Epidermal melanocyte (primary cell): ENCODE measurements around the gene ZW10.
"Not testable (repeated sequence)": the region's sequence is repeated elsewhere in the genome, so short reads cannot be mapped to it uniquely, and the experiment has no call there.

Source experiments
- DNase-seq: peaks from one replicate; pipeline ENCODE4 v3.0.0; 2011; ENCODE audit warnings: low spot score; ENCODE audit not compliant: insufficient read length

The ZW10 gene, protein sequence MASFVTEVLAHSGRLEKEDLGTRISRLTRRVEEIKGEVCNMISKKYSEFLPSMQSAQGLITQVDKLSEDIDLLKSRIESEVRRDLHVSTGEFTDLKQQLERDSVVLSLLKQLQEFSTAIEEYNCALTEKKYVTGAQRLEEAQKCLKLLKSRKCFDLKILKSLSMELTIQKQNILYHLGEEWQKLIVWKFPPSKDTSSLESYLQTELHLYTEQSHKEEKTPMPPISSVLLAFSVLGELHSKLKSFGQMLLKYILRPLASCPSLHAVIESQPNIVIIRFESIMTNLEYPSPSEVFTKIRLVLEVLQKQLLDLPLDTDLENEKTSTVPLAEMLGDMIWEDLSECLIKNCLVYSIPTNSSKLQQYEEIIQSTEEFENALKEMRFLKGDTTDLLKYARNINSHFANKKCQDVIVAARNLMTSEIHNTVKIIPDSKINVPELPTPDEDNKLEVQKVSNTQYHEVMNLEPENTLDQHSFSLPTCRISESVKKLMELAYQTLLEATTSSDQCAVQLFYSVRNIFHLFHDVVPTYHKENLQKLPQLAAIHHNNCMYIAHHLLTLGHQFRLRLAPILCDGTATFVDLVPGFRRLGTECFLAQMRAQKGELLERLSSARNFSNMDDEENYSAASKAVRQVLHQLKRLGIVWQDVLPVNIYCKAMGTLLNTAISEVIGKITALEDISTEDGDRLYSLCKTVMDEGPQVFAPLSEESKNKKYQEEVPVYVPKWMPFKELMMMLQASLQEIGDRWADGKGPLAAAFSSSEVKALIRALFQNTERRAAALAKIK

DNA sequence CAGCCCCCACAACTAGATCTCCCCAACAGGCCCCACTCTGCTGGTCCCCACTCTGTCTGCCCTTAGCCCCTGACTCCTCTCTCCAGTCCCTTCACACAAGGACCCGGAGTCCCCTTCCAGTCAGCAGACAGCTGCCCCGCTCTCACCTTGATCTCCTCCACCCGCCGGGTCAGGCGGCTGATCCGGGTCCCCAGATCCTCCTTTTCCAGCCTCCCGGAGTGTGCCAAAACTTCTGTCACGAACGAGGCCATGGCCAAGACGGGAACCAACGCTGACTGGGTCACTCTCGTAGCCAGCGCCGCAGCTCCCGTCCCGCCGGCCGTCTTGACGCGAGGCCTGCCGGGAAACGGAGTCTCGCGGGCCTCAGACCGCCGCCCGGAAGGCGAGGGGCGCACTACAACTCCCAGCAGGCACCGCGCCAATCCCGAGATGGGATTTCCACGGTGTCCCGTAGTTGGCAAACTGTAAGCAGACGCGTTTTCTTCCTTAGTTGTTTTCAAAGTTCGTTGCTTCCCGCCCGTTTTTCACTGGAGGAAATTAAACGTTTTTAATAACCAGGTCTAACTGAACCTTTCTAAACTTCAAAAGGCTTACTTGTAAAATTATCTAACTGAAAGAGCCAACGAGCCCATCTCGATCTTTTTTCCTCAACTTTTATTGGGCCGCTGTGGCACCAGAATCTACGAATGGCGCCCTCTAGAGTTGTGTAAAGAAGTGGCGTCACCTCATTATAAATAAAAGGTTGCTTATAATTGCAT lies at the start of gene ZW10:
Gene ZW10, minus strand, starts transcription at position 277 of the 758 bp plus-strand sequence. Its CDS starts 26 bp downstream, at position 251.
- DNase-seq, result peak; percentile 75

DNA sequence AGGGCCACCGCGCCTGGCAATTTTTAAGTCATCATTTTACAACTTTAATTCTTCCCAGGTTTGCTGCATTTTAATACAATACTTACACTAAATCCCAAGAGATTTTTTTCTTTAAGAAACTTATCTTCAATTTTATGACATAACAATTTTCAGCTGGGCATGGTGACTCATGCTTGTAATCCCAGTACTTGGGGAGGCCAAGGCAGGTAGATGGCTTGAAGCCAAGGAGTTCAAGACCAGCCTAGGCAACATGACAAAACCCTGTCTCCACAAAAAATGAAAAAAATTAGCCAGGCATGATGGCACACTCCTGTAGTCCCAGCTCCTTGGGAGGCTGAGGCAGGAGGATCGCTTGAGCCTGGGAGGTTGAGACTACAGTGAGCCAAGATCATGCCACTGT lies 44.9 kb upstream of the ZW10 start:
- DNase-seq, result no peak

DNA sequence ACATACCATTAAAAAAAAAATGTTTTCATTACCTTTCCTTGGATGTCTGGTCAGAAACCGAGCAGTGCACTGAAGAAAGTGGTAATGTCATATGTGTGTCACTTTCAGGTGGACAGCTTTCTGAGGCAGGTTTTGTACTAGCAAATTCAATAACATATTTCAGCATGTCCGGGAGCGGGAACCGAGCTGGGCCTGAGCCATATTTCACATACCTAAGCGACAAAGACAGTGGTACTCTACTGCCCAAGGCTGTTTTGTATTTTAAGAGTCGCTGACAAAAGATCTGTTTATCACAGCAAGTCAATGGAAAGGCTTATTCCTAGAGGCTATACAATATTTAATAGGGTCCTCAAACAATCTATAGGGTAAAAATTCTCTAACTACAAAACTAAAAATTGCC lies 44.1 kb upstream of the ZW10 start:
- DNase-seq, result no peak

DNA sequence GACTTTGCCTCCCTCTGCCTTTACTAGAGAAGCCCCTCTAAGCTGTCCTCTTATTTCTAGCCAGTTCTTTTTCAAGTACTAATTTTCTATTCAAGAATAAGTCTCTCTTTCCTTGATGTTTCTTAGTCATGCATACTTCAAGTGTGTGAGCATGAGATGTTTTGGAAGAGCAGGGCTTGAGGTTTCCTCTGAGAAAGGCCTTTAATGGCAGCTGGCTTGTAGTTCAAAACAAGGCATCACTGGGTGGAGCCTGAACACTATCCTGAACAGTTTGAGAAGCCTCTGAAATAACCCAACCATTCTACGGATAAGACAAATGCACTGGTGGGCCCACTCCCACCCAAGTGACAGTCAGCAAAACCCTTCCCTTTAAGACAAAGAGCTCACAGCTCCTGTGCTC lies 43.7 kb upstream of the ZW10 start:
- no peak for DNase-seq

DNA sequence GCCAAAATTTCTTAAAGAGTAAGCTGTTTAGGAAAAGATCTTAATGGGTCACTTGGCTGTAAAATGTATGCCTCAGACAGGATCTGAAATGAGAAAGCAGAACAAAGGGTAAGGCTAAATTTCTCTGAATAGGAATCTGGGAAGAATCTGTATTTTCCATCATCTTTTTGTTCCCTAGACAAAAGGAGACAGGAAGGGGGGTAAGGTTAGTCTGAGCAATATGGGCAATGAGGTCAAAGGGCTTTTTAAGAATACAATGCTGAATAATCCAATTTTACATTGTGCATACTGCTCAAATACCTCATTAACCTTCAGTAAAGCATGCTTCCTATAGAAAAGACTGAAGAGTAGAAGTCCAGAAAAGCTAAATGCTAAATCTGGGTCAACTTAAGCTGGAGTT lies 40.7 kb upstream of the ZW10 start:
- no peak for DNase-seq

DNA sequence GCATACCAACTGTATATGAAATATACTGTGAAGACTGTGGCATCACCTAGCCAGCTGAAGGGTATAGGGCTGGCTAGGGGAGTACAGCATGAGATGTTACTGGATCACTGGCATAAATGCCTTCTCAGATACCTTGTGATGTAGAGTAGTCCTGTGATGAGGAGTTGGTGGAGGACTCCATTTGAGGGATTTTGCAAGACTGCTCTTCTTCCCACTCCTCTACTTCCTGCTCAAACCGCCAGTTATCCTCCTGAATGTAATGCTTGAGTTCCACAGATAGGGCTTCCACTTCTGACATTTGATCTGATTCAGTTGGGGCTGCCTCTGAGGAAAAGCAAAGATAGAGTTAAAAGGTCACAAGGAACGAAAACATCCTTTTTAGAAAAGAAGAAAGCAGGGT lies 35.4 kb upstream of the ZW10 start:
- DNase-seq, result no peak

DNA sequence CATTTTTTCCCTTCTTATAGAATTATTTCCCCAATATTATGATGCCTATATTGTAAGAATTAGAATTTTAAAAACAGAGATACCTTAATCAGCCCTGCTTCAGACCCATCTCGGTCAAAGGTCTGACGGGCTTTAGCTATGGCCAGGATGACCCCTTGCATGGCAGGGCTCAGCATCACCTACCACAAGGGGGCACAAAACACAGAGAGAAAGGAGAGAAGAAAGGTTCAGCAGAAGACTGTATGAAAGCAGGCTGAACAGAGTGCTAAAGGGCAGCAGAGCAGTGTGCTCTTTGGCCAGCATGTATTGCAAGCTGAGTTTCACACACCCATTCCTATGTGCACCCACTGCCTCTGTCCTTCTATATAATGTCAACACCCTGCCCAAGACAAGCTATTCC lies 32.9 kb upstream of the ZW10 start:
- DNase-seq, result no peak

DNA sequence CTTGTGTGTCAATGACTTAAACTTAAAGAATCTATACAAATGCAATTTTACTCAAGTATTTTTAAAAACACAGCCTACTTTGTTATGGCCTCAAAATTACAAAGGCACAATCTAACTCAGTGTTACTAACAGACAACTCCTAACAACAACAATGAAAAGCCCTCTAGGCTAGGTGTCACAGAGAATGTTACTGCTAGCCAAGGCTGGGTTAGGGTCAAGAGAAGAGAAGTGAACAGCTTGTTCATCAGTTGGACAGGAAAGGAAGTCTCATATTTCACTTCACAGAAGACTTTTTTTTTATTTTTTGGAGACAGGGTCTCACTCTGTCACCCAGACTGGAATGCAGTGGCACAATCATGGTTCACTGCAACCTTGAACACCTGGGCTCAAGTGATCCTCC lies 32.1 kb upstream of the ZW10 start:
- no peak for DNase-seq

DNA sequence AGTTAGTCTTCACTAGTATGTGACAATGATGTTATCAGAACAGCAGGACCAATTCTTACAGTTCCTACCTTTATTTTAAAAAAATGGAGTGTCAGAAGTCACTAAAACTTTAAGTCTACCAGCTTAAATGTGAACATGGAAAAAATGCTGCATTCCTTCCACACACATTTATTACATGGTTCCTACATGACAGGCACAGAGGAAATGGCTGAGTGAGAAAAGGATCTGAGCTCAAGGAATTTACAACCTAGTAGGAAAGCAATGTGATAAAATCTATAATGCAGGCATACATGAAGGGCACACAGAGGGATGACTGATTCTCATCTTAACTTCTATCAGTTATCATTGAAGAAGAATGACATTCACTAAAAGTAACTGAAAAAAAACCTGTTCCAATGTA lies 29.1 kb upstream of the ZW10 start:
- no peak for DNase-seq

DNA sequence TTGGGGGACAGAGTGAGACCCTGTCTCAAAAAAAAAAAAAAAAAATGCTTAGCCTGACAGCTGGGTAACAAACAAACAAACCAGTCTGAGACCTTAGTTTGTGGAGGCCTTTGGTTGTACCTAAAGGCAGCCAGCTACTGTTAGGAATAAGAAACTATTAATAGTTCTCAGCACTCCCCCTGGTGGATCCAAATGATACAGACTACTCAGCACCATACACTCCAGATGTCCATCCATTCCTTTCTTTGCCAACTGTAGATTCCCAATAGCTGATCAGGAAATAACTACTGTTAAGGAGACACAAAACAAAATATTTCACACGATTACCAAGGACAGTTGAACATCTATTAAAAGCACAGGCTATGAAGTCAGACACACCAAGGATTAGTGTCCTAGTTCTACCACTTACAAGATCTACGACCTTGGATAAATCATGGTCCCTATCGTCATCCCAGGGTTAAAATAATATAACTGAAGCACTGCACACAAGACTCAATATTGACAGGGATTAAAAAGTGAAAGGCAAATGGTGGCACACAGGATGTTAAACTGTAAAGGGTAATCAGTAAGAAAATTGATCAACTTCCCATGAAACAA lies 23.3 kb upstream of the ZW10 start:
- DNase-seq, result peak; percentile 55

DNA sequence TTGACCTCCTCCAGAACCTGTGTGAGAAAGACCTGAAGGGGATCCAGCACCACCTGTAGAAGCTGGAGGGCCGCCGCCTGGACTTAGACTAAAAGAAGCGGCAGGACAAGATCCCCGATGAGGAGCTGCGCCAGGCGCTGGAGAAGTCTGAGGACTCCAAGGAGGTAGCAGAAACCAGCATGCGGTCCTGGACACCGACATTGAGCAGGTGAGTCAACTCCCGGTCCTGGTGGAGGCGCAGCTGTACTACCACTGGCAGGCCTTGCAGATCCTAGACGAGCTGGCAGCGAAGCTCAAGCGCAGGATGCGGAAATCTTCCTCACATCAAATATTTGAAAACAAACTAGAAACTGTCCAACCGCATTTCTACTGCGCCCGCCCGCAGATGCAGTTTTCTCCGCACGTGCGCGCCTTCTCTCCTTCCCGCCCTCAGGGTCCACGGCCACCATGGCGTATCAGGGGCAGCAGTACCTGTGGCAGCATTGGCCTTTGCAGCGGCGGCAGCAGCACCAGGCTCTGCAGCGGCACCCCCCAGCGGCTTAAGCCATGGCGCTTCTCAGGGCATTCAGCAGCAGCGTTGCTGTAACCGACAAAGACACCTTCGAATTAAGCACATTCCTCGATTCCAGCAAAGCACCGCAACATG lies 16.3 kb upstream of the ZW10 start:
- no peak for DNase-seq

DNA sequence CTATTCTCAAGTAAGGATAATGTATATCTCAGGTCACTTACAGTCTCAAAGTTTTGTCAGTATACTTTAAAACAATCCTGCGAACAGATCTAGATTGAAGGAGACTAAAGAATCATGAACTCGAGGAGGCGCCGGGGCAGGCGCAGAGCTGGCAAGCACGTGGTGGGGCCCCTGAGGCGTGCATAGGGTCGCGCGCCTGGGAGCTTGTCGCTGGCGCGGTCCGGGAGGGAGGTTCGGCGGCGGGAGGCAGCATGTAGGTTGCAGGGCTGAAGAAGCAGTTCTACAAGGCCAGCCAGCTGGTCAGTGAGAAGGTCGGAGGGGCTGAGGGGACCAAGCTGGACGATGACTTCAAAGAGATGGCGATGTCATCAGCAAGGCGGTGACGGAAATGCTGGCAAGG lies 15.5 kb upstream of the ZW10 start:
- not testable (repeated sequence) for DNase-seq

DNA sequence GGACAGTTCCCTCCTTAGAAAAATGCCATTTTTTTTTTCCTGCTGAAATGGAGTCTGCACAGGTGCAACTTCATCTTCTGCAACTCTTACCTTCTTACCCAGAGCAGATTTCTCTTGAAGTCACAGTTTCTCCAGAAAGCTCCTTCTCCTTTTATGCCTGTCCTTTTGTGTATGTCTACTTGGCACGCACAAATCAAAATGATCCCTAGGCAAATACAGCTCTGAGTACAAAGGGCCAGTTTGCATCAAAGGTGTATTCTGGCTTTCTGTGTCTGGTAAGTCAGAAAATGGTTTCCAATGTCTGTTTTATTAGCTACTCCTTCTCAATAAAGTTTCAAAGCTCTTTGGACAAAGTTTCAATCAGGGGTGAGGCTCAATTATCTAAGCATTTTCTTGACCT lies 8.6 kb upstream of the ZW10 start:
- no peak for DNase-seq

DNA sequence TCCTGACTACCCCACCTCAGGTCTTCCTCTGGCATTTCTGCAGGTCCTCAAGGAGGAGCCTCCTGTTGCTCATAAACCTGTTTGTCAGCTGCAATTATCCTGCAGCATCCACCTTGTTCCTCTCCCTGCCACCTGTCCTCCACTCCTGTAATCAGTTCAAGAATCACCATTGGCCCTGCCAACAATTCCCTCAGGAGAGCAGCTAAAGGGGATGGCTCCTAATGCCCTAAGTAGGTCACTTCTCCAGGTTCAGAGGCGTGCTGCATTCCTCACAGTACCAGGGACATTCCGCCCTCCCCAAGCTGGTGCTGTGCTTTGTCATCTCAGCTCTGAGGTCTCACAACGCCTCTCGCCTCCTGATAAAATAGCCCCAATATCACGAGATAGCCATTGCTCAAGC lies 8.2 kb upstream of the ZW10 start:
- no peak for DNase-seq

DNA sequence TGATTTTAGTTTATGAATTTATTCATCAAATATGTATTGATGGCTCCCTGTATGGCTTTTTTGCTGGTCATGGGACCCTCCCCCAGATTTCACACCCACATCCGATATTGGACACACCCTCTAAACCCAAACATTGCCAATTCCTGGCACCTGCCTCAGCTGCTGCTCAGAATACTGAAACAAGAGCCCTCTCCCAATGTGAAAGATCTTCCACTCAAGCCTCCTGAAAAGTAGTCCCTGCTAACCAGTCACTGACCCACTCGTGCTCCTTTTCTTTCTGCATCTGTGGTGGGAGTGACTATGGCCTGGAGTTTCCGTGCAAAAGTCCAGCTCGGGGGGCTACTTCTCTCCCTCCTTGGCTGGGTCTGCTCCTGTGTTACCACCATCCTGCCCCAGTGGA lies 6.0 kb upstream of the ZW10 start, which contains the start of gene CLDN25:
Gene CLDN25, plus strand, starts transcription at position 301 of the 400 bp plus-strand sequence. Its CDS starts 0 bp downstream, at position 301.
- DNase-seq, result no peak

DNA sequence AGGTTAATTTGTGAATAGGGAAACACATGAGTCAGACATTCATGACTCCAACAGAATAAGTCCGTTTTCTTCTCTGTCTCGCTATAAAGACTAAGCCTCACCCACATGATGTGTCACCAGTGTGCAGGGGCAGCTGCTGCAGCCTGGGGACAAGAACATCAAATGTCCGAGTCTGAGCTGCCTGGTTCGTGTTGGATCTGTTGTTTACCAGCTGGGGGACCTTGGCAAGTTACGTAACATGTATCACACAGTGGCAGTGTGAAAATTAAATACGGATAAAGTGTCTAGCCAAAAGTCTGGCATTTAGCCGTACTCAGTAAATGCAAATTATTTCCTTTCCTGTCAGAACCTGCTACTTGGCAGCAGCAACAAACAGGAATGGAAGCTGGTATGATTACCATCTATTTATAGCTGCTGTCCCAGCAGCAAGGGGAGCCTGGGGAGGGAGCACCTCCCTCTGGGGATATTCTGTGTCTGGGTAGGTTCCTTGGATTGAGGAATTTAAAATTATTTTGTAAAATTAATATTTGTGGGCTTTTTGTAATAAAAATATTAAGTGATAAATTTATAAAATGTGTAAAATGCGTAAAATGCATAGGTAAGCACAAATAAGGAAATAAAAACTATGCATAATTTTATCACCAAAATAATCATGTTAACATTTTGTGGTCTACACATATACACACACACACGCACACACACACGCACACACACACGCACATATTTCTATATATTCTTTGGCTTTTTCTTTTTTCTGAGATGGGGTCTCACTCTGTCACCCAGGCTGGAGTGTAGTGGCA lies 4.8 kb upstream of the ZW10 start:
- DNase-seq, result no peak

DNA sequence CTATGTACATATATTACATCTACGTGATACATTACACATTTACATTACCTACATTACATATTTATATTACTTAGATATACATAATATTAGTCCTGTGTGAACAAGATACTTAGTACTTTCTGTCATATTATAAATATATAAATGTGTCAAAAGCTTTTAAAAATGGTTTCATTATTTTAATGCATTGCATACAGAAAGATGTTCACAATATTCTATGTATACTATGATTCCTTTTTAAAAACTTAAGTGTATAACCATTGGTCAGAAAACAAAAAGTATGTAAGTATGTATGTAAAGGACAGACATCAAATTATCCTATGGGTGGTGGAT lies 647 bp upstream of the ZW10 start:
- no peak for DNase-seq

DNA sequence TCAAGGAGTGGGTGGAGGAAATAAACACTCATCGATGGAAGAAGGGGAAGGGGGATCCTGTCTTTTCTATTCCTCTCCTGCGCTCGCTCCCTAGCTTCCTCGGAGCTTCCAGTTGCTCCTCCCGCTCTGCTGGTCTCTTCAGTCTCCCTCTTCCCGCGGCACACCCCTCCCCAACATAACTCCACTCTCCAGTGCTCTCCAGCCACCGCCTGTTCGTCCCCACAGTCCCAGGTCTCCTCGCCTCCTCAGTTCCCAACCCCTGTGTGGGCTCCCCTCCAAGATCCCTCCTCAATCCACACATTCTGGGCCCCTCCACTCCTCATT lies 438 bp downstream of the ZW10 start:
- DNase-seq, result no peak

DNA sequence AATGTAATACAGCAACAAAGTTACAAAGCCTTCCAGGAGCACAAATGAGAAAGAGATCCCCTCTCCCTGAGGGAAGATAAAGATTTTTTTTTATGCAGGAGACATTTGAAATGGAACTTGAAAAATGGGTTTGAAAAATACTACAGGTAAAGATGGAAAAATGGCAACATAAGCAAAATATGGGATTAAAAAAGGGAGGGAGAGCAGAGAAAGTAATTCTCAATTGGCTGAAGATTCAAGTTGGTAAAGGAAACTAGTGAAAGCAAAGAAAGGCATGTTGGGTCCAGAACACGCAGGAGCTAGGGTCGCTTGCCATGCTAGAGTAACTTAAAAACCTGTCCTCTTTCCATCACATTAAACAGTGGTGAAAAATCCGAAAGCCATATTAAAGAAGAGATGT lies 1.5 kb downstream of the ZW10 start:
- DNase-seq, result no peak

DNA sequence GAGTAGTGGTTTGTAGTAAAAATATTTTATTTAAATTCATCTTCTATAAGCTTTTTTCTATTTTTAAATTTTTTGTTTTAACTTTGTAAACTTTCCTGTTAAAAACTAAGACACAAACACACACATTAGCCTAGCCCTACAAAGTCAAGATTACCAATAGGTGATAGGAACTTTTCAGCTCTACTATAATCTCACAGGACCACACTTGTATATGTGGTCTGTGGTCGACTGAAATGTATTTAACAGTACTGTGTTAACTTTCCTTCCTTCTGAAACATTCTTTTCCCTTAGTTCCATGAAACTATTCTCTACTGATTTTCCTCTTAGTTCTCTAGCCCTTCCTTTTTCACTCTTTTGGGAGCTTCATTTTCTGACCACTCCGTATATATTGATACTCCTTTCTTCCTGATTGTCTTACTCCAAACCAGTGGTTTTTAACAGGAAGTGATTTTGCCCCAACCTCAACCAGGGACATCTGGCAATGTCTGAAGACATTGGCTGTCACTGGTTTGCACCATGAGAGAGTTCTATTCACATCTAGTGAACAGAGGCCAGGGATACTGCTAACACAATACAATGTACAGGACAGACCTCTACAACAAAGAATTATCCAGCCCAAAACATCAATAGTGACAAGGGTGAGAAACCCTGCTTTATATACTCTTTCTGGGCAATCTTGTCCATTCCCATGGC lies 8.8 kb downstream of the ZW10 start:
- no peak for DNase-seq
